Natural killer cell (primary cell): ENCODE measurements around the gene VPREB1. TPM values are rescaled to one million over a fixed set of nuclear protein-coding genes. Genes with fewer than 3 reads are reported as not detected.

ENCODE experiments used
- ATAC-seq, 3 donors: fragments of 150-1000 bp in 2 of 3; fragments of 200-7000 bp in 1 of 3; cut with Tn5 transposase; 1 replicate in 1 of 3; 2 replicates in 2 of 3; pipeline ENCODE4 v1.10.0; 2021; ENCODE audit warnings: mild to moderate bottlenecking in 2 of 3, moderate library complexity in 2 of 3
- DNase-seq, 2 donors: peaks; one replicate each; pipeline versions ENCODE4 v3.0.0 to v3.0.0-alpha.2; 2013 to 2021; ENCODE audit warnings: mixed read lengths in 1 of 2
- H3K27ac ChIP-seq: one replicate; pipeline ENCODE4 v1.5.1; 2013; ENCODE audit warnings: mild to moderate bottlenecking, low read length
- H3K27me3 ChIP-seq: one replicate; pipeline ENCODE4 v1.6.1; 2013; ENCODE audit warnings: low read length; ENCODE audit not compliant: control insufficient read depth, insufficient read depth
- H3K36me3 ChIP-seq: one replicate; pipeline ENCODE4 v1.6.1; 2013; ENCODE audit warnings: low read length; ENCODE audit not compliant: control insufficient read depth, insufficient read depth
- H3K4me1 ChIP-seq: one replicate; pipeline ENCODE4 v1.6.1; 2013; ENCODE audit warnings: low read length; ENCODE audit not compliant: control insufficient read depth, insufficient read depth
- H3K4me3 ChIP-seq: one replicate; pipeline ENCODE4 v1.5.1; 2013; ENCODE audit warnings: low read length
- H3K9me3 ChIP-seq: one replicate; pipeline ENCODE4 v1.6.1; 2013; ENCODE audit warnings: low read length; ENCODE audit not compliant: control insufficient read depth, insufficient read depth
- H3K27ac Mint-ChIP-seq, 2 donors: one replicate each; pipeline ENCODE4 v1.8.0; 2022; ENCODE audit warnings: mild to moderate bottlenecking in 2 of 2, mixed read lengths in 2 of 2, moderate library complexity in 1 of 2
- H3K27me3 Mint-ChIP-seq, 2 donors: one replicate each; pipeline ENCODE4 v1.8.0; 2022; ENCODE audit warnings: low read depth in 2 of 2, mixed read lengths in 2 of 2
- H3K36me3 Mint-ChIP-seq: one replicate; pipeline ENCODE4 v1.8.0; 2022; ENCODE audit warnings: mixed read lengths
- H3K4me1 Mint-ChIP-seq, 2 donors: one replicate each; pipeline ENCODE4 v1.8.0; 2022; ENCODE audit warnings: mixed read lengths in 2 of 2
- H3K4me3 Mint-ChIP-seq: one replicate; pipeline ENCODE4 v1.8.0; 2022; ENCODE audit warnings: mild to moderate bottlenecking, moderate library complexity, mixed read lengths
- H3K9me3 Mint-ChIP-seq, 2 donors: one replicate each; pipeline ENCODE4 v1.8.0; 2022; ENCODE audit warnings: mixed read lengths in 2 of 2
- CTCF ChIP-seq: fragments of 200-600 bp; IDR thresholded peaks from one replicate; pipeline ENCODE4 v1.8.0; 2022; ENCODE audit warnings: antibody characterized with exemption
- WGBS: methylation state at CpG from one replicate; pipeline ENCODE4 v1.1.7; 2013; ENCODE audit warnings: missing lambda C conversion rate; ENCODE audit not compliant: insufficient coverage; 5-methylcytosine and 5-hydroxymethylcytosine counted together
- intact Hi-C: fragments of 100-400 bp; cut with micrococcal nuclease; formaldehyde crosslinking; loops from one replicate; pipeline ENCODE4 v1.14.2; 2022
- total RNA-seq, 4 donors: library from RNA; stranded (reverse); fragments of 120-200 nt in 1 of 4; gene quantifications; one replicate each; pipeline versions ENCODE4 v1.2.3 to v1.2.4, GENCODE V29; 2013 to 2022

Gene VPREB1
- total RNA-seq, 3 donors from 2014 or later (not counting 1 experiment from before 2014, with no cell fraction given), result not detected

GRCh38 chr22:22196018-22196533, 48.5 kb upstream of the VPREB1 start:
- ATAC-seq, result no peak

GRCh38 chr22:22196833-22197477, 47.6 kb upstream of the VPREB1 start:
- Mint-ChIP-seq H3K27me3 (peaks cover 22 to 26% of the 10 kb centered on the region in 2 donors), H3K27ac (no peak overlapping the region)
- peaks cover 16% of the 10 kb centered on the region for H3K4me1 ChIP-seq

More at GRCh38 chr22:22196018-22196533, 48.5 kb upstream of the VPREB1 start:
- no peak for TF ChIP-seq CTCF
- peaks cover 8% of the 10 kb centered on the region for H3K4me1 ChIP-seq
- 75% methylated on average over 11 of the region's 11 CpGs for WGBS
- H3K27ac Mint-ChIP-seq, result no peak overlapping the region
- H3K27me3 Mint-ChIP-seq, result peaks cover 16 to 25% of the 10 kb centered on the region in 2 donors
- no peaks in the 10 kb centered on the region for H3K27me3 ChIP-seq
- intact Hi-C loops, result no loop called here
- no peaks in the 10 kb centered on the region for H3K4me1 Mint-ChIP-seq
- no peaks in the 10 kb centered on the region for H3K9me3 Mint-ChIP-seq
- H3K4me3 ChIP-seq, result no peak overlapping the region
- no peak overlapping the region for H3K27ac ChIP-seq
- H3K4me3 Mint-ChIP-seq, result no peak overlapping the region
- H3K9me3 ChIP-seq, result no peaks in the 10 kb centered on the region
- H3K36me3 Mint-ChIP-seq, result no peaks in the 10 kb centered on the region
- H3K36me3 ChIP-seq, result no peaks in the 10 kb centered on the region
- DNase-seq, result no peak

GRCh38 chr22:22197993-22198402, 46.6 kb upstream of the VPREB1 start:
- Histone ChIP-seq H3K27me3 (peaks cover 2% of the 10 kb centered on the region), H3K4me3 (no peak overlapping the region), H3K4me1 (peaks cover 16% of the 10 kb centered on the region), H3K9me3 (no peaks in the 10 kb centered on the region), H3K27ac (no peak overlapping the region), H3K36me3 (no peaks in the 10 kb centered on the region)
- Mint-ChIP-seq H3K4me1 (no peaks in the 10 kb centered on the region), H3K27me3 (peaks cover 23% of the 10 kb centered on the region in 2 donors), H3K9me3 (no peaks in the 10 kb centered on the region), H3K36me3 (no peaks in the 10 kb centered on the region), H3K27ac (no peak overlapping the region), H3K4me3 (no peak overlapping the region)
- WGBS, result 63% methylated on average over 4 of the region's 4 CpGs
- intact Hi-C loops, result no loop called here
- no peak for DNase-seq
- no peak for TF ChIP-seq CTCF
- ATAC-seq, result no peak

More at GRCh38 chr22:22196833-22197477, 47.6 kb upstream of the VPREB1 start:
- no peak overlapping the region for H3K4me3 ChIP-seq
- Mint-ChIP-seq H3K36me3 (no peaks in the 10 kb centered on the region), H3K9me3 (no peaks in the 10 kb centered on the region), H3K4me3 (no peak overlapping the region), H3K4me1 (no peaks in the 10 kb centered on the region)
- H3K27me3 ChIP-seq, result peaks cover 2% of the 10 kb centered on the region
- ATAC-seq, result no peak
- 73% methylated on average over 5 of the region's 5 CpGs for WGBS
- H3K27ac ChIP-seq, result no peak overlapping the region
- no peak for TF ChIP-seq CTCF
- no peak for DNase-seq
- no peaks in the 10 kb centered on the region for H3K36me3 ChIP-seq
- intact Hi-C loops, result no loop called here
- no peaks in the 10 kb centered on the region for H3K9me3 ChIP-seq
